Esophagus muscularis mucosa (tissue), 3 donors: Measurements from ENCODE around the gene PRPH.
A peak's percentile ranks its signal among the peaks of the same experiment; 100 is the strongest.

Experiments
- CTCF ChIP-seq, 3 experiments: fragments of 200-600 bp in 2 of 3; fragments of 450-650 bp in 1 of 3; sonication (generic) in 2 of 3; IDR thresholded peaks; one replicate each; pipeline ENCODE4 v1.5.1; 2017 to 2019; ENCODE audit warnings: antibody characterized with exemption in 3 of 3, mild to moderate bottlenecking in 2 of 3, moderate library complexity in 1 of 3
- POLR2AphosphoS5 ChIP-seq, 2 donors: sonication (generic); formaldehyde crosslinking; IDR thresholded peaks; one replicate each; pipeline ENCODE4 v1.6.1; 2017; ENCODE audit warnings: antibody characterized with exemption in 2 of 2

GRCh38 chr12:49342066-49342913 lies 47.3 kb downstream of the PRPH start:
- TF ChIP-seq CTCF (IDR thresholded peaks at IDR 0.05) (peak; percentile 75 to 84 (median 79)), POLR2AphosphoS5 (IDR thresholded peaks at IDR 0.05) (no peak)
